KOPT-K1 (cell line): ENCODE measurements around the gene FAM111A.

ENCODE experiments used
- H3K27ac ChIP-seq: fragments of 200-600 bp; sonication (generic); 2 replicates; pipeline ENCODE4 v1.5.1; 2016; ENCODE audit warnings: antibody characterized with exemption, mild to moderate bottlenecking, low read depth, low read length; ENCODE audit not compliant: poor library complexity, severe bottlenecking
- H3K36me3 ChIP-seq: fragments of 200-600 bp; sonication (generic); 2 replicates; pipeline ENCODE4 v1.5.1; 2017; ENCODE audit warnings: antibody characterized with exemption, mild to moderate bottlenecking, low read length, moderate library complexity; ENCODE audit not compliant: insufficient read depth
- H3K9me3 ChIP-seq: fragments of 200-600 bp; sonication (generic); 2 replicates; pipeline ENCODE4 v1.5.1; 2017; ENCODE audit warnings: antibody characterized with exemption, low read length, mild to moderate bottlenecking; ENCODE audit not compliant: insufficient read depth, poor library complexity, severe bottlenecking

FAM111A gene

DNA sequence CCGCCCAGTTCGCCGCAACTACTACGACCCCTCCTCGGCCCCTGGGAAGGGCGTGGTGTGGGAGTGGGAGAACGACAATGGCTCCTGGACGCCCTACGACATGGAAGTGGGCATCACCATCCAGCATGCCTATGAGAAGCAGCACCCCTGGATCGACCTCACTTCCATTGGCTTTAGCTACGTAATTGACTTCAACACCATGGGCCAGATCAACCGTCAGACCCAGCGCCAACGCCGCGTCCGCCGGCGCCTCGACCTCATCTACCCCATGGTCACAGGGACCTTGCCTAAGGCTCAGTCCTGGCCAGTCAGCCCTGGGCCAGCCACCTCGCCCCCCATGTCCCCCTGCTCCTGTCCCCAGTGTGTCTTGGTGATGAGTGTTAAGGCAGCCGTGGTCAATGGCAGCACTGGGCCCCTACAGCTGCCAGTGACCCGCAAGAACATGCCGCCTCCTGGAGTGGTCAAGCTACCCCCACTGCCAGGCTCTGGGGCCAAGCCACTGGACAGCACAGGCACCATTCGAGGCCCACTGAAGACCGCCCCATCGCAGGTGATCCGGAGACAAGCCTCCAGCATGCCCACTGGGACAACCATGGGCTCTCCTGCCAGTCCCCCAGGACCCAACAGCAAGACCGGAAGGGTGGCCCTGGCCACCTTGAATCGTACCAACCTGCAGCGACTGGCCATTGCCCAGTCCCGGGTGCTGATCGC lies 39.2 kb downstream of the FAM111A start:
- Histone ChIP-seq H3K27ac (no peak overlapping the region), H3K36me3 (no peaks in the 10 kb centered on the region), H3K9me3 (peaks cover 11% of the 10 kb centered on the region)

DNA sequence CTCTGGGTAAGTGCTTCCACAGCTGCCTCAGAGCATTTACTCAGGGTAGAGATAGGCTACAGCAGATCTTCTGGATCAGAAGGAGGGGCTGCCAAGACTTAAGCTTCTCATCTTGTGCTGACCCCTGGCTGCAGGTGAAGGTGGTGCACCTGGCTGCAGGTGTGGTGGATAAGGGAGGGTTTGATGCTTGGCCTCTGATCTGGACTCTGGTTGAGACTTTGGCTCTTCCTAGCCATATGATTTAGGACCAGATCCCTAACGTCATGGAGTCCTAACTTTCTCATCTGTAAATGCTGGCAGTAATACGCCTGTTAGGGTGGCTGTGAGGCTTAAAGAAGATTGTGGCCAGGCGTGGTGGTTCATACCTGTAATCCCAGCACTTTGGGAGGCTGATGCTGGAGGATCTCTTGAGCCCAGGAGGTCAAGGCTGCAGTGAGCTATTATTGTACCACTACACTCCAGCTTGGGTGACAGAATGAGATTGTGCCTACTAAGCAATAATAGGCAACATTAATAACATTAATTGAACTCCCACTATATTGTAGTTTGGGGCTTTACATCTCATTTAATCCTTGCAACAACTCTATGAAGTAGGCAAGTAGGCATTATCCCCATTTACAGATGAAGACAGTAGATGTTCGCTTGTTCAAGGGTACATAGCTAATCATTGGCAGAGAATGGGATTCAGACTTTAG lies 39.9 kb downstream of the FAM111A start:
- no peak overlapping the region for H3K27ac ChIP-seq
- H3K36me3 ChIP-seq = no peaks in the 10 kb centered on the region
- H3K9me3 ChIP-seq = peaks cover 11% of the 10 kb centered on the region

DNA sequence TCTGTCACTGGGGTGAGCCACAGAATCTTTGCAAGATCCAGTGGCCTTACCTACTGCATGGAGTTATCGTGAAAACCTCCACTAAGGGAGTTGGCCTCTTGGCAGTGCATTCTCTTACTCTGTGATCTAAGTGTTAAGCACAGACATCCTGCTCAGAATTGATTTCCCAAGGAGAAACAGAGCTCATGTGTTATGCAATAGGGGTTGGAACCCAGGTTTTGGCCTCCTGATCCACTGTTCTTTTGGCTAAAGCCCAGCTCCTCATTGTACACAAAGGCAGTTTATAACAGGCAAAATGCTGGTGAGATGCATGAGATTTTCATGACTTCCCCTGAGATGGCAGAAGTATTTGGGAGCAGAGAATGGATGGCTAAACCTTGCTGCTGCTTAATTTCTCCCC lies 41.1 kb downstream of the FAM111A start:
- H3K36me3 ChIP-seq = no peaks in the 10 kb centered on the region
- H3K27ac ChIP-seq = no peak overlapping the region

DNA sequence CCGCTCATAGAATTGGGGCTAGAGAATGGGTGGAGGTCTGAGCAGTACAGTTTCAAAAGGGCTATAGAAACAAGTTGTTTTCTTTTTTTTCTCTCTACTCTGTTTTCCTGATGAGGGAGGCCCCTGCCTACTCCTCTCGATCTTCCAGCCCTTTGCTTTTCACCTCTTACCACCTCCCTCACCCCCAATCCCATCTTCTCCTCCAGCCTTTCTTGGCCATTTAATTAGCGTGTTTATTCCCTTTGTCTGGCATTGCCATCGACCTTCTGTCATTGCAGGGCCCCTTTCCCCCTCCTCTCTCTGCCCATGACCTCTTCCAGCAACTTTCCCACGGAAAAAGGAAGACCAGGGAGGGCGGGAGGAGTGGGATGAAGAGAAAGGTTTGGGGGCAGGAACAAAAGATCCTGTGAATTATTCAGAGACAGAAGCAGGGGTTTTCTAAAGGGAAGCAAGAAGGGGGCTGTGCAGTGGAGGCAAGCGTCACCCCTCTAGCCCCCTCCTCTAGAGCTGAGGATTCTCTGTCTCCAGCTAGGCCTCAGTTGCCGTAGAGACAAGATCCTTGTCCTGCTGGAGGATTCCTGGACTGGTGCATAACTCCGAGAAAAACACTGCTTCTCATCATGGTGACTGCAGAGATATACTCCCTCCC lies 42.2 kb downstream of the FAM111A start:
- no peaks in the 10 kb centered on the region for H3K36me3 ChIP-seq

More for the DNA sequence above, 41.1 kb downstream of the FAM111A start:
- peaks cover 11% of the 10 kb centered on the region for H3K9me3 ChIP-seq

DNA sequence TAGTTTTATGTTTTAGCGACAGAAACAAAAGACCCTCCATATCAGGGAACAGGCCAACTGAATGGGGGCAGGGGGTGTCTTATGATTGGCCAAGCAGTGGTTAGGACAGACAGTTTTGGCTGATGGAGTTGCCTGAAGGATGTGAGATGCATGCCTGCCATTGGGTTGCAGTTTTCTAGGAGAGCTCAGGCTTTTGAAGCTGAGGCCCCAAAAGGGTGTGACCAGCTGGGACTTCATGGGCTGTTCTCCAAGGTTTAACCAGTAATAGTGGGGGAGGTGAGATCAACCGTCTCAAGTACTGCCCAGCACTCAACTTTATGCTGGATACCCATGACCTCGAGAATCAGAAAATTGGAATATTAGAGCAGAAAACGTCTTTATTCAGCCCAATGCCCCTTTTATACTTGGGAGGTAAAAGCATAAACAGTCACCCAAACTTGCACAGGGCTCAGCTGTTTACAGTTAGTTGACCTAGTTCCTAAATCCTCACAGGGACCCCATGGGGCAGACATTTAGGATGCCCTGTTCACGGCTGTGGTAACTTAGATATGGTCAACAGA lies 42.8 kb downstream of the FAM111A start:
- H3K27ac ChIP-seq = no peak overlapping the region
- no peaks in the 10 kb centered on the region for H3K36me3 ChIP-seq
- H3K9me3 ChIP-seq = no peaks in the 10 kb centered on the region

More for the DNA sequence above, 42.2 kb downstream of the FAM111A start:
- peaks cover under 1% of the 10 kb centered on the region for H3K9me3 ChIP-seq
- H3K27ac ChIP-seq = no peak overlapping the region

DNA sequence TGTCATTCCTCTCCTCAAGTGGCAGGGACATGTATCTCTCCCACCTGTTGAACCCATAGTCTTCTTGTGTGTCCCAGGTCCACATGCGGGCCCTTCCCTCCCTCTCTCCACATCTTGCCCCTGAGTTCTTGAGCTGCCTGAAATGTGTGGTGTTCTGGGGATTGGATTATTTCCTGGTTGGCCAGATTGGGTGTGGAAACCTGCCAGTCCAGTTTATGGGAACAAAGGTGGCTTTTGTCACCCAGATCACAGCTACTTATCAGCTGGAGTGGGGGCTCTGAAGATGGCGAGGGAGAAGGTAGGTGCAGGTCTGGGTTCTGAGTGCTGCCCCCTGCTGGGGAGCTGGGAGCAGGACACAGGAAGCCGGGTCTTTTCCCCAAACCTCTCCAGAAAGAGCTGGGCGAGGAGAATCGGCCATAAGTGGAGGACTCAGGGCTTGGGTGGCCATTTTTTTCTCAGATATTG lies 43.5 kb downstream of the FAM111A start:
- H3K9me3 ChIP-seq = no peaks in the 10 kb centered on the region
- H3K36me3 ChIP-seq = no peaks in the 10 kb centered on the region
- H3K27ac ChIP-seq = no peak overlapping the region

DNA sequence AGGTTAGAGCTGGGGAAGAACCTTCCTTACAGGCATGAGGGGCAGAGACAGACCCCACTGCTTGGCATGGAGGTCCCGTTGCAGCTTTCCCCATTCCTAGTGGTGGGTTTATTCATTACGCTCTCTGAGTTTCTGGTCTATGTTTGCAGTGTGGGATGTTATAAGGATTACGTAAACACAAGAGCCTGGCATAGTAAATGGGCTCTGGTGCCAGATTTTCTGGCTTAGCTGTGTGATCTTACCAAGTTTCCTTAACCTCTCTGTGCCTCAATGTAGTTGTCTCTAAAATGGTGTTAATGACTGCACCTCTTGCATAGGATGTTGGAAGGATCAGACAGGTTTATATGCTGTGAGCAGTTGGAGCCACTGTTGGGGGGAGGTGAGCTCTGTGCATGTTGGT lies 44.4 kb downstream of the FAM111A start:
- no peaks in the 10 kb centered on the region for H3K36me3 ChIP-seq
- no peak overlapping the region for H3K27ac ChIP-seq
- H3K9me3 ChIP-seq = no peaks in the 10 kb centered on the region

DNA sequence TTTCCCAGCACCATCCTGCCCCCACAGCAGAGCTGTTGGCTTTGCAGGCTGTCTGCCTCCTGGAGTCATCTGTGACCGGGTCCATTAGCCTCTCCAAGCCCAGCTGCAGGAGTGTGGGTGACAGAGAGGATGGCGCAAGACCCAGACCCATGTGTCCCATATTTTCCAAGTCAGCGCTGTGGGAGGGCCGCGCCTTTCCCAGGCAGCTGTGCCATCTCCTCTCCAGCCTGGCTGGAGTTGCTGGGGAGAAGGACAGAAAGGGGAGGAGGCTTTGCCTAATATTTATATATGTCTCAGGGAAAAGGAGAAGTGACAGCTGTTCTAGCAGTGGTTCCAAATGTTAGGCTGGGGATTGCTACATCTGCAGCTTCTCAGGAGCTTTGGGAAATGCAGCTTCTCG lies 44.9 kb downstream of the FAM111A start:
- no peaks in the 10 kb centered on the region for H3K36me3 ChIP-seq
- H3K9me3 ChIP-seq = no peaks in the 10 kb centered on the region
- no peak overlapping the region for H3K27ac ChIP-seq

DNA sequence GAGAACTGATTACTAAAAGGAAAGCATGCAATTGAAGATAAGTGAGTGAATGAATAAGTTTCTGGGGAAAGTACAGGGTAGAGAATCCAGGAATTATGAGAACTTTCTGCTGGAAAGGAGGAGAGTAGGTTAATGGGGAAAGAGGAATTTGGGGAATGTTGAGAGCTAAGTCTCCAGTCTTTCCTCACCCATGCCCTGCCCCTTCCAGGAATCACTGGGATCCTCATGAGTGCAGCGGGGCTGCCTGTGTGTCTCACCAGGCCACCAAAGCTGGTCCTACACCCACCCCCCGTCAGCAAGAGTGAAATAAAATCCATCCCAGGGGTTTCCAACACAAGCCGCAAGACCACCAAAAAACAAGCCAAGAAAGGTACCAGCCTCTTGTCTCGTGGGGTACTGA lies 46.3 kb downstream of the FAM111A start:
- H3K36me3 ChIP-seq = no peaks in the 10 kb centered on the region
- H3K9me3 ChIP-seq = no peaks in the 10 kb centered on the region
- no peak overlapping the region for H3K27ac ChIP-seq

DNA sequence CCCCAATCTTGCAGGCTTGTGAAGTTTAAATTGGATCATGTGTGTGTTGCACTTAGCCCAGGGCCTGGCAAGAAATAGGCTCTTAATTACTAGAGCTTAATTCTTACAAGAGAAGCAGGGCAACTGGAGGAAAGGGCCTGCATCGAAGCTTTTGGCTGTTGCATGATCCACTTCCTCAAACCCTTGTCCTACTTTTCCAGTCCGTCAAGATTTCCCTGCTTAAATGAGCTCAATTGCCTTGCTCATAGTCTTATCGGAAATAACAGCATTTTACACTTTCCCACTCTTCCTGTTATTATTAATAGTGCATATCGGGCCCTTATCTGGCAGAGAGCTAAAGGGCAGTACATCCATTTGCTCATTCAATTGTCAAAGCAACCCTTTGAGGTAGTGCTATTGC lies 47.3 kb downstream of the FAM111A start:
- H3K9me3 ChIP-seq = no peaks in the 10 kb centered on the region
- no peaks in the 10 kb centered on the region for H3K36me3 ChIP-seq

DNA sequence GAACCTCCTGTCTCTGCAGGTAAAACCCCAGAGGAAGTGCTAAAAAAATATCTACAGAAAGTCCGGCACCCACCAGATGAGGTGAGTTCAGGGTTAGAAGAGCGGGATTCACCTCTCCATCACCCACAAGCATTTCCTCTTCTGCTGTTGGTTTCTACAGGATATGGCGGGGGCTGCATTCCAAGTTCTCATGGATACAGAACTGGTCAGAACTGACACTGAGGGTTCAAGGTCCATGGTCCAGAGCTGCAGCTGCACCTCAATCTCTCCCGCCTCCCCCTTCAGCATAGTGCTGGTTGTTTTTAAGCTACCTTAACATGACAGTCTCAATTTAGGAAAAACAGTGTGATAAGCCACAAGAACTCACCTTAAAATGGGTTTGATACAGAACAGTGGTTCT lies 48.4 kb downstream of the FAM111A start:
- Histone ChIP-seq H3K9me3 (no peaks in the 10 kb centered on the region), H3K27ac (no peak overlapping the region), H3K36me3 (no peaks in the 10 kb centered on the region)

More for the DNA sequence above, 47.3 kb downstream of the FAM111A start:
- no peak overlapping the region for H3K27ac ChIP-seq

DNA sequence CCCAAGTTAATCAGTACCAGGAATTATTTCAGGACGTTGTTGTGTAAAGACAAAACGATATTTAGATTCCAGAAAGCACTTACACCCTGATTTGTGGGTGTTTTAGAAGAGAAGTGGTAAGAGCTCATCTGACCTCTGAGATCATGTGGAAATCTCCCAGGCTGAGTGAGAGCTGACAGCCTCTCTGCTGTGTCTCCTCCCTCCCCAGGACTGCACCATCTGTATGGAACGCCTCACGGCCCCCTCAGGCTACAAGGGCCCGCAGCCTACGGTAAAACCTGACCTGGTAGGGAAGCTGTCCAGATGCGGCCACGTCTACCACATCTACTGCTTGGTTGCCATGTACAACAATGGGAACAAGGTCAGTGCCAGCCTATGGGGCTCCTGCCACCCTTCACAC lies 49.2 kb downstream of the FAM111A start:
- Histone ChIP-seq H3K36me3 (no peaks in the 10 kb centered on the region), H3K9me3 (no peaks in the 10 kb centered on the region), H3K27ac (no peak overlapping the region)

DNA sequence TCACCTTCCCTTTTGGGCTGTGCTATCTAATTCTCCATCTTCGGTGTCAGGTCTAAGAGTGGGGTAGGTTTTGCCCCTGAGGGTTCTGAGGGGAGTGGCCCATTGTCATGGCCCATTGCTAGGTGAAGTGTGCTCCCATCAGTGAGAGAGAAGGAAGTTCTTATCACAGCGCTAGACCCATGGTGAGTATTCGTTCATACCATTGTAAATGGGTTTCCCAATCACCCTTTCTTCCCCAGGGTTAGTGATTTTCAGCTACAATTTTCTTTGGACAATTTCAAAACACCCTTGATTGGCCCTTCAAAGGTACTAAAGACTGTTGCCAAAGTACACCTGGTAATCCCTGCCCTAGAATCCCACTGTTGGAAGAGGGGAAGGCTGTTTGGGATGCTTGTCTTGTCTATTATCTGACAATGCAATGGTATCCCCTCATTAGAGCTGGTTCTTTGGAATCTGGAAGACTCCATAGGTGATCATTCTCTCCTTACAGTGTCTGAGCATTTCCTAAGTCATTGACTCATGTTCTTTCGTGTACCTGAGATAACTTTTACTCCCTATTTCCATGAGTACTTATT lies 49.9 kb downstream of the FAM111A start:
- H3K36me3 ChIP-seq = no peaks in the 10 kb centered on the region

DNA sequence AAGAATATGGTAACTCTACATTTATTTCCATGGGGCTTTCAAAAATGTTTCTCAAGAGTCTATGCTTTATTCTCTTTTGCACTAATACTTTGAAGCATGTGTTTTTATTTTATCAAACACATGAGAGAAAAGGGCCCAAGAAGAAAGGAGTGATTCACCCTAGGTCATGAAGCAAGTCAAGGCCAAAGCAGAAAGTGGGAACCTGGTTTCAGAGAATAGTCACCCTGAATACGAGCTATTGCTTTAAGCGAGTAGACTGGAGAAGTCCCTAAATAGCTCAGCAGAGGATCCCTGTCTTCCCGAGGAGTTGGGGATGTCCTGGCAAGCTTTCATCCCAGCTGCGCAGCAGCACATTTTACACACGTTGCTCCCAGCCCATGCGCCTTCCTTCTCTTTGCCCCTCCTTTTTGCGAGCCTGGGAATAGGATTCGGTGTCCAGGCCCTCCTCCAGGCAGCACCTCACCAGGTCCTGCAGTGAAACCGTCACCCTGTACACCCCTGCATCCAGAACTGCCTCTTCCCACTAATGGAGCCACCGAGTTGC lies 51.0 kb downstream of the FAM111A start:
- no peaks in the 10 kb centered on the region for H3K9me3 ChIP-seq
- no peaks in the 10 kb centered on the region for H3K36me3 ChIP-seq
- H3K27ac ChIP-seq = no peak overlapping the region

More for the DNA sequence above, 49.9 kb downstream of the FAM111A start:
- H3K27ac ChIP-seq = no peak overlapping the region
- H3K9me3 ChIP-seq = no peaks in the 10 kb centered on the region

DNA sequence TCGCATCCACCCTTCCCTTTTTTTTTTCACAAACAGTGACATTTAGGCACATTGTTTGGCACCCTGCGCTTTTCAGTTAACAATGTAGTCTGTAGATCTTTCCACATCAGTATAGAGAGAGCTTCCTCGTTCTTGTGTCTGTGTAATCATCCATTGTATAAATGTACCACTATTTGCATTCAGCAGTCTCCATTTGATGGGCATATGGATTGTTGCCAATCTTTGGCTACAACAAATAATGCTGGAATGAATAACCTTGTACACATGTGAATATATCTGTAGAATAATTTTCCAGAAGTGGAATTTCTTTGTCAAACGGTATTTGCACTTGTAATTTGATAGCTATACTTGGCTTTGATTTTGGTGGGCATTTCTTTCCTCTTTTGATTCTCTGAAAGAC lies 52.9 kb downstream of the FAM111A start:
- no peaks in the 10 kb centered on the region for H3K36me3 ChIP-seq
- no peaks in the 10 kb centered on the region for H3K9me3 ChIP-seq
- no peak overlapping the region for H3K27ac ChIP-seq
